K562 (cell line): ENCODE measurements around the gene TUBA4B. TPM values are rescaled to one million over a fixed set of nuclear protein-coding genes. Genes with fewer than 3 reads are reported as not detected.

Experiments
- CAMTA2 ChIP-seq: fragments of 250-450 bp; sonication (Bioruptor Pico); conservative IDR thresholded peaks from 2 replicates; pipeline ENCODE4 v1.5.1; 2022
- CEBPB ChIP-seq: fragments of 450-650 bp; IDR thresholded peaks from 2 replicates; pipeline ENCODE4 v1.6.1; 2016; ENCODE audit warnings: missing genetic modification characterization, missing compliant biosample characterization
- CREM ChIP-seq: IDR thresholded peaks from 2 replicates; pipeline ENCODE4 v1.6.1; 2014; ENCODE audit warnings: antibody characterized with exemption, low read depth
- CTCFL ChIP-seq: IDR thresholded peaks from 2 replicates; pipeline ENCODE4 v1.6.1; 2011; ENCODE audit warnings: borderline replicate concordance, low read depth, mild to moderate bottlenecking, moderate library complexity, low read length; ENCODE audit not compliant: insufficient read depth, poor library complexity, severe bottlenecking
- FOXM1 ChIP-seq, 2 experiments: fragments of 450-650 bp in 1 of 2; sonication (generic) in 1 of 2; formaldehyde crosslinking in 1 of 2; IDR thresholded peaks; 2 replicates each; pipeline versions ENCODE4 v1.6.1 to v1.9.0; 2017 to 2022; ENCODE audit warnings: low read depth in 2 of 2, mild to moderate bottlenecking in 2 of 2, missing genetic modification reagents in 1 of 2, moderate library complexity in 1 of 2
- HDAC2 ChIP-seq: fragments of 450-650 bp; IDR thresholded peaks from 2 replicates; pipeline ENCODE4 v1.6.1; 2016; ENCODE audit warnings: mild to moderate bottlenecking
- HMBOX1 ChIP-seq: sonication (generic); IDR thresholded peaks from 2 replicates; pipeline ENCODE4 v1.6.1; 2016
- JUNB ChIP-seq: fragments of 450-650 bp; formaldehyde crosslinking; conservative IDR thresholded peaks from 2 replicates; pipeline ENCODE4 v1.4.0; 2020; ENCODE audit warnings: mild to moderate bottlenecking
- KAT2B ChIP-seq: IDR thresholded peaks from one replicate; pipeline ENCODE4 v1.6.1; 2012; ENCODE audit warnings: low read depth, mild to moderate bottlenecking, control low read depth, inconsistent platforms, low read length, moderate library complexity
- MAZ ChIP-seq, 2 experiments: fragments of 450-650 bp in 1 of 2; sonication (generic) in 1 of 2; formaldehyde crosslinking; IDR thresholded peaks in 1 of 2; conservative IDR thresholded peaks in 1 of 2; 2 replicates each; pipeline versions ENCODE4 v1.4.0 to v1.5.0; 2020; ENCODE audit warnings: mild to moderate bottlenecking in 1 of 2, missing genetic modification reagents in 1 of 2
- NEUROD1 ChIP-seq: fragments of 150-350 bp; IDR thresholded peaks from 2 replicates; pipeline ENCODE4 v1.6.1; 2014; ENCODE audit warnings: borderline replicate concordance, low read length, low read depth; ENCODE audit not compliant: partially characterized antibody
- NFE2 ChIP-seq: IDR thresholded peaks from 2 replicates; pipeline ENCODE4 v1.6.1; 2014; ENCODE audit warnings: antibody characterized with exemption, low read depth
- PCBP1 ChIP-seq: fragments of 200-400 bp; formaldehyde crosslinking; IDR thresholded peaks from 2 replicates; pipeline ENCODE4 v1.6.1; 2018; ENCODE audit warnings: mild to moderate bottlenecking, low read depth, low read length; ENCODE audit not compliant: poor library complexity, severe bottlenecking
- PHB ChIP-seq: fragments of 250-450 bp; sonication (Bioruptor Pico); IDR thresholded peaks from 2 replicates; pipeline ENCODE4 v1.5.0; 2021
- PHF8 ChIP-seq: fragments of 200-600 bp; sonication (generic); IDR thresholded peaks from 2 replicates; pipeline ENCODE4 v1.6.1; 2012; ENCODE audit warnings: mixed run types, mild to moderate bottlenecking, inconsistent platforms, low read length, moderate library complexity, borderline replicate concordance
- RBM14 ChIP-seq: fragments of 200-400 bp; formaldehyde crosslinking; IDR thresholded peaks from 2 replicates; pipeline ENCODE4 v1.6.1; 2018; ENCODE audit warnings: low read depth, mild to moderate bottlenecking, low read length, moderate library complexity, borderline replicate concordance; ENCODE audit not compliant: insufficient read depth
- TFAP4 ChIP-seq: sonication (generic); formaldehyde crosslinking; IDR thresholded peaks from 2 replicates; pipeline ENCODE4 v1.8.0; 2022; ENCODE audit warnings: missing genetic modification reagents, mild to moderate bottlenecking, moderate library complexity, borderline replicate concordance
- TRIM24 ChIP-seq, 2 experiments: fragments of 450-650 bp; IDR thresholded peaks; 2 replicates each; pipeline ENCODE4 v1.6.1; 2016
- WHSC1 ChIP-seq: IDR thresholded peaks from one replicate; pipeline ENCODE4 v1.6.1; 2012; ENCODE audit warnings: low read length, control low read depth, inconsistent platforms
- YY1 ChIP-seq, 3 experiments: IDR thresholded peaks; 2 replicates each; pipeline ENCODE4 v1.6.1; 2011; ENCODE audit warnings: low read length in 2 of 3, mild to moderate bottlenecking in 2 of 3, moderate library complexity in 2 of 3, borderline replicate concordance in 1 of 3, control low read depth in 1 of 3, low read depth in 1 of 3; ENCODE audit not compliant: insufficient read depth in 3 of 3, insufficient replicate concordance in 2 of 3, control insufficient read depth in 1 of 3, insufficient read length in 1 of 3; ENCODE audit errors: extremely low read depth in 1 of 3
- ZBTB7A ChIP-seq: IDR thresholded peaks from 2 replicates; pipeline ENCODE4 v1.6.1; 2011; ENCODE audit warnings: low read depth, mild to moderate bottlenecking, low read length, moderate library complexity, borderline replicate concordance; ENCODE audit not compliant: control insufficient read depth
- ZFP1 ChIP-seq: fragments of 450-650 bp; formaldehyde crosslinking; IDR thresholded peaks from 2 replicates; pipeline ENCODE4 v1.4.0; 2020; ENCODE audit warnings: mild to moderate bottlenecking, mixed read lengths
- ZFX ChIP-seq: sonication (generic); formaldehyde crosslinking; IDR thresholded peaks from 2 replicates; pipeline ENCODE4 v1.8.0; 2022; ENCODE audit warnings: mild to moderate bottlenecking, missing genetic modification reagents, moderate library complexity
- ZNF41 ChIP-seq: fragments of 250-450 bp; sonication (Bioruptor Pico); conservative IDR thresholded peaks from 2 replicates; pipeline ENCODE4 v1.4.0; 2020; ENCODE audit warnings: mild to moderate bottlenecking
- ZNF695 ChIP-seq: fragments of 450-650 bp; formaldehyde crosslinking; IDR thresholded peaks from 2 replicates; pipeline ENCODE4 v1.4.0; 2020; ENCODE audit warnings: mild to moderate bottlenecking, moderate library complexity
- polyA plus RNA-seq, 8 experiments: library from polyadenylated mRNA; depleted of rRNA in 4 of 8; stranded (reverse) in 5 of 8; unstranded in 3 of 8; fragments of >200 nt; fragmentation: Nextera tagmentation in 2 of 8; fragmentation: Illumina TruSeq in 1 of 8; extraction: Ambion mirVana in 2 of 8; extraction: Trizol in 1 of 8; gene quantifications; 2 replicates each; pipeline versions ENCODE4 v1.2.1 to v1.2.3, GENCODE V29; 2011 to 2014; ENCODE audit warnings: inconsistent platforms in 1 of 8, missing spikeins in 1 of 8
- total RNA-seq, 7 experiments: library from RNA; depleted of rRNA in 6 of 7; stranded (reverse); fragments of >200 nt in 6 of 7; fragmentation: Illumina TruSeq in 2 of 7; extraction: Trizol in 2 of 7; gene quantifications; 2 replicates each; pipeline versions ENCODE4 v1.2.1 to v1.2.3, GENCODE V29; 2011 to 2021; ENCODE audit warnings: low replicate concordance in 1 of 7

TUBA4B gene
- total and polyA plus RNA-seq, 9 of the 15 experiments (the other 6 are each of a cell fraction or from before 2014, with no cell fraction given): 0.04 TPM; not detected in 8

DNA sequence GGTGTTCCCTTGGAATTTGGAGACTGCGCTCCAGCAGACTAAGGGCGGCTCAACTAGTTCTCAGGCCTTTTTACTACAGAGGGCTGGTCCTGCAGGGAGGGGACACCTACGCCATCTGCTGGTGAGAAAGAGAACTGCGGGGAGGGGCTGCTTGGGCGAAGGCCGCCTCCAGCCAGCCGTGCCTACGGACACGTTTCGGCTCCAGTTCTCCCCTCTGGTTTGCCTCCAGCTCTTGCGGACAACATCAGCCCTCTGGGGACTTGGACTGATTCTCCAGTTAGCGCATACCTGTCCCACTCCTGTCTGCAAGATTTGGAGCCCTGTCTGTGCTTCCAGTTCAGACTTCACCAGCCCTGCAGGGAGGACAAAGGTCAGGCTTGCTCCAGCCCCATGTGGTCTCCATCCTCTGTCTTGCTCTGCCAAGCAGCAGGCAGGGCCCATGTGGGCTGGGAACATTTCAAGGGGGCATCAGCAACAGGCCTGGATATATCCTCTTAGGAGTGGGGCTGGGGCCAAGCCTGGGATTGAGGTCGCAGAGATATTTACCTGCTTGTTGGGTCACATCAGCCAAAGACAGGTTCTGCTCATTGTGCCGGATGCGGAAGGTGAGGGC is 45.8 kb downstream of the TUBA4B start (continued):
- no peak for TF ChIP-seq RBM14
- TF ChIP-seq CEBPB (tag): no peak
- no peak for TF ChIP-seq PHB
- no peak for TF ChIP-seq NFE2
- peak; percentile 17; the same call in 1 of the 2 replicates for TF ChIP-seq ZBTB7A
- TF ChIP-seq KAT2B: no peak
- TF ChIP-seq HDAC2: no peak
- TF ChIP-seq WHSC1: no peak
- peak in 1 of 3 experiments; percentile 30 for TF ChIP-seq YY1 (IDR thresholded peaks at IDR 0.05; ENCODE audit: borderline replicate concordance in 1 of 3, control insufficient read depth in 1 of 3, extremely low read depth in 1 of 3, insufficient read depth in 3 of 3, insufficient read length in 1 of 3, insufficient replicate concordance in 2 of 3, low read depth in 1 of 3, low read length in 2 of 3)
- peak in 1 of 2 experiments; percentile 70; a peak in 2 of 4 replicates for TF ChIP-seq MAZ (CRISPR knock-in tag; conservative IDR thresholded peaks at IDR 0.05 in 1 of 2, IDR thresholded peaks at IDR 0.05 in 1 of 2)
- TF ChIP-seq CTCFL: peak; percentile 32
- no peak for TF ChIP-seq PHF8
- TF ChIP-seq ZNF695 (CRISPR knock-in tag): no peak
- TF ChIP-seq NEUROD1: no peak
- no peak for TF ChIP-seq ZFX
- TF ChIP-seq TFAP4 (CRISPR knock-in tag): peak; percentile 39; the same call in 1 of the 2 replicates
- TF ChIP-seq ZFP1 (CRISPR knock-in tag): no peak
- TF ChIP-seq ZNF41: no peak
- TF ChIP-seq CAMTA2 (CRISPR knock-in tag): no peak
- peak; percentile 87 for TF ChIP-seq HMBOX1
- TF ChIP-seq TRIM24 (IDR thresholded peaks at IDR 0.05): no peak
- TF ChIP-seq JUNB (CRISPR knock-in tag): no peak
- no peak for TF ChIP-seq FOXM1 (IDR thresholded peaks at IDR 0.05; ENCODE audit: low read depth)
- TF ChIP-seq FOXM1 (CRISPR knock-in tag; IDR thresholded peaks at IDR 0.05; ENCODE audit: low read depth): no peak
- TF ChIP-seq PCBP1: no peak
- TF ChIP-seq CREM: peak; percentile 36; the same call in 1 of the 2 replicates
